ENCODE data around the gene DAO. TPM values are rescaled to one million over a fixed set of nuclear protein-coding genes. Genes with fewer than 3 reads are reported as not detected.
A peak's percentile ranks its signal among the peaks of the same experiment; 100 is the strongest.

DAO gene
- total and polyA plus RNA-seq, 8 donors, result not detected

DNA sequence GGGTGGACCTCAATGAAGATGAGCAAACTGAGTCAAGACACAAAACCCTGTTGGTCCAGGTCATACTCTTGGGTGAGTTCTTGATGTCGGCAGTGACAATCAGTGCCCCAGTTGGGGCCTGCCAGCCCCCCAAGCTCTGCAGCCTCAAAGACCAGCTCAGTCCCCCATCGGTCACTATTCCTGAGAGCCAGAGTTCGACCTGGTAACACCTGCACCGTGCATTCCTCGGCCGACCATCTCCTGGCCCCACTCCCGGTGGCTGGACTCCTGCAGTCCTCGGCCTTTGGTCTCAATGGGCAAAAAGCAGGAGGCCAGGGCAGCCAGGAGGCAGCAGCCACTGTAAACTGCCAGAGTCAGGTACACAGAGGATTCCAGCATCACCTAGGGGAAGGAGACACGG lies 32.5 kb downstream of the DAO start:
- intact Hi-C loops (cut with DNase I; ENCODE audit: low total_unique reads), result no loop called here
- Histone ChIP-seq H3K4me1 (no peaks in the 10 kb centered on the region), H3K4me3 (no peak overlapping the region), H3K9me3 (no peaks in the 10 kb centered on the region), H3K27ac (no peak overlapping the region), H3K36me3 (no peaks in the 10 kb centered on the region), H3K27me3 (no peaks in the 10 kb centered on the region)
- 92 to 95% (median 94%) methylated on average over 8 to 9 of the region's 9 CpGs for WGBS, 5 donors
- DNase-seq, result no peak
- no peak for TF ChIP-seq POLR2A (IDR thresholded peaks at IDR 0.05)

DNA sequence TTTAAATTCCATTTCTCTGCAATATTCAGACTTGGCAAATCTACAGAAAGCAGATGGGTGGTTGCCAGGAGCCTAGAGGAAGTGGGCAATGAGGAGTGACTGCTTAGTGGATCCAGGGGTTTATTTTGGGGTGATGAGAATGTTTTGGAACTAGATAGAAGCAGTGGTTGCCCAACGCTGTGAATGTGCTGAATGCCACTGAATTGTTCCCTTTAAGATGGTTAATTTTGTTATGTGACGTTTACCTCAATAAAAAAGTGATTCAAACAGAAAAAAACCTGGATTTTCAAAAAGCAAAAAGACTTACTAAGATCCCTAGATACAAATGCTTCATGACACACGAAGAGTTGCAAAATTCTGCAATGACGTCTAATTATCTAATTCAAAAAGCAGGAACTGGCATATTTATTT lies 34.2 kb downstream of the DAO start:
- WGBS, 5 donors, result 38 to 56% (median 52%) methylated on average over 4 of the region's 4 CpGs
- no peaks in the 10 kb centered on the region for H3K27me3 ChIP-seq
- H3K4me1 ChIP-seq, result no peaks in the 10 kb centered on the region
- DNase-seq, result peak in 1 of 2 donors; percentile 23
- no peak overlapping the region for H3K4me3 ChIP-seq
- no peaks in the 10 kb centered on the region for H3K9me3 ChIP-seq
- H3K36me3 ChIP-seq, result no peaks in the 10 kb centered on the region
- TF ChIP-seq, protein P1, sequence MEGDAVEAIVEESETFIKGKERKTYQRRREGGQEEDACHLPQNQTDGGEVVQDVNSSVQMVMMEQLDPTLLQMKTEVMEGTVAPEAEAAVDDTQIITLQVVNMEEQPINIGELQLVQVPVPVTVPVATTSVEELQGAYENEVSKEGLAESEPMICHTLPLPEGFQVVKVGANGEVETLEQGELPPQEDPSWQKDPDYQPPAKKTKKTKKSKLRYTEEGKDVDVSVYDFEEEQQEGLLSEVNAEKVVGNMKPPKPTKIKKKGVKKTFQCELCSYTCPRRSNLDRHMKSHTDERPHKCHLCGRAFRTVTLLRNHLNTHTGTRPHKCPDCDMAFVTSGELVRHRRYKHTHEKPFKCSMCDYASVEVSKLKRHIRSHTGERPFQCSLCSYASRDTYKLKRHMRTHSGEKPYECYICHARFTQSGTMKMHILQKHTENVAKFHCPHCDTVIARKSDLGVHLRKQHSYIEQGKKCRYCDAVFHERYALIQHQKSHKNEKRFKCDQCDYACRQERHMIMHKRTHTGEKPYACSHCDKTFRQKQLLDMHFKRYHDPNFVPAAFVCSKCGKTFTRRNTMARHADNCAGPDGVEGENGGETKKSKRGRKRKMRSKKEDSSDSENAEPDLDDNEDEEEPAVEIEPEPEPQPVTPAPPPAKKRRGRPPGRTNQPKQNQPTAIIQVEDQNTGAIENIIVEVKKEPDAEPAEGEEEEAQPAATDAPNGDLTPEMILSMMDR (IDR thresholded peaks at IDR 0.05), result no peak
- TF ChIP-seq POLR2A (IDR thresholded peaks at IDR 0.05) (no peak), POLR2AphosphoS5 (IDR thresholded peaks at IDR 0.05) (no peak), EP300 (IDR thresholded peaks at IDR 0.05) (no peak)
- no peak overlapping the region for H3K27ac ChIP-seq
- intact Hi-C loops (cut with DNase I; ENCODE audit: low total_unique reads), result no loop called here

DNA sequence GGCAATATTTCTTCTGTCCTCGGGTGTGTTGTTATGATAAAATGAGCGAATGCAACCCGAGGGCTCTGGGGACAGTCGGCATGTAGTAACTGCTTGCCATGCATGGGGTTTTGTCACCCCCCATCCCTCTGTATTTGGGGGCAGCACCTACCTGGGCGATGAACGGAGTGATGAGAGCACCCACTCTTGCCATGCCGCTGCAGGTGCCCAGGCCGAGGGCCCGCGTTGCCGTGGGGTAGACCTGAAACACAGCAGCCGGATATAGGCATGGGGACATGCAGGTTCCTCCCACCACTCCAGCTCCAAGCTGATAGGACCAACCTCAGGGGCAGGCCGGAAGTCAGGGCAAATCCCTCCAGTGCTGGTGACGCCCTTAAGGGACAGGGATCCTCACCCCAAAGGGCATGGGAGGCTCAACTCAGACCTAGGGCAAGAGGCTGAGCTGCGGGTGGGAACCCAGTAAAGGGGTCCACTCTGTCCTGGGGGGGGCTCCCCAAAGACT lies 35.8 kb downstream of the DAO start:
- H3K9me3 ChIP-seq, result no peaks in the 10 kb centered on the region
- H3K4me1 ChIP-seq, result no peaks in the 10 kb centered on the region
- TF ChIP-seq EP300 (IDR thresholded peaks at IDR 0.05) (no peak), POLR2A (IDR thresholded peaks at IDR 0.05) (no peak), POLR2AphosphoS5 (IDR thresholded peaks at IDR 0.05) (no peak)
- TF ChIP-seq, protein P1 (IDR thresholded peaks at IDR 0.05), result no peak
- H3K36me3 ChIP-seq, result no peaks in the 10 kb centered on the region
- H3K27ac ChIP-seq, result no peak overlapping the region
- 84 to 88% (median 85%) methylated on average over 4 to 15 of the region's 15 CpGs for WGBS, 5 donors
- H3K27me3 ChIP-seq, result no peaks in the 10 kb centered on the region
- no peak for DNase-seq
- intact Hi-C loops (cut with DNase I; ENCODE audit: low total_unique reads), result no loop called here
- no peak overlapping the region for H3K4me3 ChIP-seq

DNA sequence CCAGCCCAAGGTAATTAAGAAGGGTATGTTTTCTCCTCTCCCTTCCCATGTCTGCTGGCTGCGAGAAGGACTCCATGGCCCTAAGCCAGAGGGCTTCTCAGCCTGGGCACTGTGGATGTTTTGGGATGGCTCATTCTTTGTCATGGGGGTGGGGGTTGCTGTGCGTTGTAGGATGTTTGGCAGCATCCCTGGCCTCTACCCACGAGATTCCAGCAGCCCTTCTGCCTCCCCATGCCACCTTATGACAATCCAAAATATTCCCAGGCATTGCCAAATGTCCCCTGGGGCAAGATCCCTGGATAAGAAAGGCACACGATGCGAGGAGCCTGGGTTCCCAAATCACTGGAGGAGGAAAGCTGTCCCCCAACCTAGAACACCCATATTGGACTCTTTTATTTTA lies 36.4 kb downstream of the DAO start:
- no peak for DNase-seq
- Histone ChIP-seq H3K27ac (no peak overlapping the region), H3K36me3 (no peaks in the 10 kb centered on the region), H3K4me1 (no peaks in the 10 kb centered on the region), H3K27me3 (no peaks in the 10 kb centered on the region), H3K4me3 (no peak overlapping the region), H3K9me3 (no peaks in the 10 kb centered on the region)
- intact Hi-C loops (cut with DNase I; ENCODE audit: low total_unique reads), result no loop called here
- 64 to 85% (median 67%) methylated on average over 5 of the region's 5 CpGs for WGBS, 5 donors
- TF ChIP-seq, protein P1 (IDR thresholded peaks at IDR 0.05), result no peak
- no peak for TF ChIP-seq POLR2A (IDR thresholded peaks at IDR 0.05)
- no peak for TF ChIP-seq POLR2AphosphoS5 (IDR thresholded peaks at IDR 0.05)
- no peak for TF ChIP-seq EP300 (IDR thresholded peaks at IDR 0.05)

DNA sequence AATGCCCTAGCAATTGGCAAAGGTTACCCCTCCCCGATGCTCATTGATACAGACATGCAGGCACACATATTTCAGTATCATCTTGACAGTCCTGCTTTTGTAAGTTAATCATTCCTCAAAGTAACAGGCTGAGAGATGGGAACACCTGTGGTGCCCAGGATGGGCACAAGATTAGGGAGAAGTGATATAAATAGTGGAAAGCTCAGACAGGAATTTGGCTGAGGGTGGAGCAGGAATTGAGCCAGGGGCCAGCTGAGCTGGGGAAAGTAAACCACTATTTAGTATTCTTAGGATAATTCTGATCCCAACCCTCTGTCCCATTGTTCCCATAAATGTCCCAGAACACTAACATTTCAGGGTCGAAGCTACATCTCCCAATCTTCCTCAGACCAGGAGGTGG lies 38.3 kb downstream of the DAO start:
- Histone ChIP-seq H3K9me3 (peaks cover 0 to 11% (median 5%) of the 10 kb centered on the region in 4 donors), H3K36me3 (no peaks in the 10 kb centered on the region), H3K27me3 (no peaks in the 10 kb centered on the region), H3K4me3 (no peak overlapping the region), H3K4me1 (no peaks in the 10 kb centered on the region), H3K27ac (no peak overlapping the region)
- DNase-seq, result no peak
- intact Hi-C loops (cut with DNase I; ENCODE audit: low total_unique reads), result no loop called here
- TF ChIP-seq POLR2AphosphoS5 (IDR thresholded peaks at IDR 0.05) (no peak), POLR2A (IDR thresholded peaks at IDR 0.05) (no peak), EP300 (IDR thresholded peaks at IDR 0.05) (no peak)
- TF ChIP-seq, protein P1 (IDR thresholded peaks at IDR 0.05), result no peak
- WGBS, 5 donors, result 59 to 72% (median 65%) methylated on average over 2 of the region's 2 CpGs

All from stomach (tissue), 9 donors.